ENCODE measurements around the gene CADPS. TPM values are rescaled to one million over a fixed set of nuclear protein-coding genes. Genes with fewer than 3 reads are reported as not detected.

The CADPS gene
- total RNA-seq, 1 donor from 2014 or later: 0.45 TPM

DNA sequence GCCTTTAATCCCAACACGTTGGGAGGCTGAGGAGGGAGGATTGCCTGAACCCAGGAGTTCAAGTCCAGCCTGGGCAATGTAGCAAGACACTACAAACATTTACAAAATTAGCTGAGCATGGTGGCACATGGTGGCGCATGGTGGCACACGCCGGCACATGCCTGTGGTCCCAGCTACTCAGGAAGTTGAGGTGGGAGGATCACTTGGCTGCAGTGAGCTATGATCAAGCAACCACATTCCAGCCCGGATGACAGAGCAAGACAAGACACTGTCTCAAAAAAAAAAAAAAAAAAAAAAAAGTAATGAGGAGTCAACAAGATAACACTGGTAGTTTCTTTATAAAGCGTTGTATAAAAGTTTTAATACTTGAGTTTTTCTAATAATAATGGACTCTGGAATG is 511.9 kb downstream of the CADPS start:
- DNase-seq (ENCODE audit: low spot score): no peak

DNA sequence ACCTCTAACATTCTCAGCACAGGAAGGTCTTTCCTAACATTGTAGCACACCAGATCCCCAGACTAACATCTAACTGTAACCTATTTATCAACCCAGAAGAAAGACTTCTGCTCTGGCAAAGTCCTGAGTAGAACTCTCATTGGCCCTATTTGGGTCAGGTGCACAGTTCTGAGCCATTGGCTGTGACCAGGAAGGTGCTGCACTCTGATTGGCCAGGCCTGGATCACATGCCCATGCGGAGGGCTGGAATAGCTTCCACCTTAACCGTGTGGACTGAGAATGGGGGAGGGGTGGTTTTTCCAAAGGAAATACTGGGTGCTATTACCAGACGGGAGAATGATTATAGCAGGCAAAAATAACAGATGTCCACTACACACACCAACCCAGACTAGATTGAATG is 513.4 kb downstream of the CADPS start:
- no peak for DNase-seq (ENCODE audit: low spot score)

DNA sequence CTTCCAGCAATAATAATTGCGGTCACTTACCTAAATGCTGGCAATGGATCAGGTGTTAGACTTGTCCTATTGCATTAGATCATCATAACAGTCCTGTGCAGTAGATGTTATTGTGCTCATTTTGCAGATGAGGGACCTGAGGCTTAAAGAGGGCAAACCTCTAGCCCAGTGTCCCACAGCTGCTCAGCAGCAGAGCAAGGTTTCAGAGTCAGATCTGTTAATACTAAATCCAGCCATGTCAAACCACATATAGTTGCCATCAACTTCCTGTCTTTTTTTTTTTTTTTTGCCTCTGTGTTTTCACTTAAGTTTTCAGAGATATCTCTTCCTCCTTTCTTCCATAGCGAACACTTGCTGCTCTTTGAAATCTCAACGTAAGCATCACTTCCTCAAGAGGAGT is 514.0 kb downstream of the CADPS start:
- no peak for DNase-seq (ENCODE audit: low spot score)

DNA sequence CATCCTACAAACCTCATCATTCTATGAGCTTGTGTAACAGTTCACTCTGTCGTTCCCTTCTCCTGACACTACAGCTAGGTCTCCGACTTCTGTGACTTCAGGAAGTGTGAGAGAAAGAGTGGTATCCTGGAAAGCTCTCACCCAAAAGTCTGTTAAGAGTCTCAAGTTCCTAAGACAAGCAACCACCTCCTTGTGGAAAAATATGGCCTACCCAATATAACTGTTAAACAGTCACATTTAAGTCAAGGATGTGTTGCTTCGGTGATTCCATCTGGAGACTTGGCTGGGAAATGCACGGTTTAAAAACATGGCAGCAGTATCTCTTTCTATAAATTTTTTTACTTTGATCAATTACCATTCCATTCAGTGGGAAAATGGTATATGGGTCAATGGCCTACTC is 515.7 kb downstream of the CADPS start:
- no peak for DNase-seq (ENCODE audit: low spot score)

DNA sequence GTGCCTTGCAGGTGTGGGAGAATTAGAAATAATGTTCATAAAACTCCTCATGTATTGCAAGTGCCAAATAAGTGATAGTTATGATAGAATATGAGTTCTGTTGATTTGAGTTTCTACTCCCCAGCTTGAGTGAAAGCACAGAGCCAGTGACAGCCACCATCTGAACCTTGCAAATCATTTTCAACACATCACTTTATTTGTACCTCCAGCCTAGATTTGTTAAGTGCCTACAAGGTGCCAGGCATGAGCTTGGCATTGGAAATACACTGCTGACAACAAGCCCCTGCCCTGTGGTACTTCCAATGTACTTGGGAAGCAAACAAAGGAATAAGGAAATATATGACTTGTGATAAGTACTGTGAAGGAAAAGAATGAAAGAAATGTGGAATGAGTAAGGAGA is 518.9 kb downstream of the CADPS start:
- no peak for DNase-seq (ENCODE audit: low spot score)

DNA sequence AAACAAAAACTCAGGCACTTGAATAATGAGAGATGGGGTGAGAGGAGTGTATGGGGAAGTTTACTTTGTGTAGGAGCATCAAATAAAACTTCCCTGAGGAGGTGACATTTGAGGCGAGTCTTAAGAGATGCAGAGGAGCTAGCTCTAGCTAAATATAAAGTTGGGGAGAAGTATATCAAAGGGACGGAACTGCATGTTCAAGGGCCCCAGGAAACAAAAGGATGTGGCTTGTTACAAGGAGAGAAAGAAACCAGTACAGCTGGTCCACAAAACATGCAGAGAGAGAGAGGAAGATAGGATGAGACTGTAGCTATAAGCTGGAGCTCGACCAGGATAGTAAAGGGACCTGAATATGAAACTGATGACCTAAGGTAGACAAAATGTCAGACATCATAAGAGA is 519.5 kb downstream of the CADPS start:
- DNase-seq (ENCODE audit: low spot score): no peak
